Measurements from ENCODE around the gene SFI1. TPM values are rescaled to one million over a fixed set of nuclear protein-coding genes. Genes with fewer than 3 reads are reported as not detected.

The SFI1 gene
- total RNA-seq, 1 experiment from 2014 or later = 53.1 TPM

GRCh38 chr22:31579835-31580242, 83.5 kb downstream of the SFI1 start:
- Histone ChIP-seq H4K20me1 (ENCODE audit: insufficient read depth) (no peaks in the 10 kb centered on the region), H3K4me1 (ENCODE audit: control insufficient read depth in 1 of 2, insufficient read depth in 2 of 2, low read length in 2 of 2) (no peaks in the 10 kb centered on the region), H3K27ac (ENCODE audit: low read depth, low read length) (no peak overlapping the region), H3K9ac (ENCODE audit: low read length) (no peak overlapping the region), H3K4me2 (ENCODE audit: low read length) (no peak overlapping the region), H3K27me3 (ENCODE audit: insufficient read depth, low read length) (no peaks in the 10 kb centered on the region), H3K36me3 (ENCODE audit: control insufficient read depth in 1 of 2, insufficient read depth in 2 of 2, low read length in 2 of 2) (peaks cover 3 to 4% of the 10 kb centered on the region in 2 experiments; a peak in 3 of 4 replicates), H3K4me3 (replicated peaks in 1 of 2; ENCODE audit: low read depth in 1 of 2, low read length in 2 of 2) (no peak overlapping the region), H2AFZ (ENCODE audit: low read depth, low read length, poor library complexity, severe bottlenecking) (no peak overlapping the region), H3K9me2 (ENCODE audit: insufficient read depth) (no peaks in the 10 kb centered on the region), H3K9me3 (ENCODE audit: control insufficient read depth in 1 of 2, insufficient read depth in 1 of 2, low read depth in 1 of 2, low read length in 2 of 2) (no peaks in the 10 kb centered on the region), H3K79me2 (ENCODE audit: insufficient read depth, low read length) (no peaks in the 10 kb centered on the region)
- ATAC-seq (no peak), DNase-seq (ENCODE audit: low read depth, low spot score) (no peak)
- TF ChIP-seq REST (IDR thresholded peaks at IDR 0.05; ENCODE audit: low read depth) (no peak), EGR1 (IDR thresholded peaks at IDR 0.05; ENCODE audit: low read depth) (no peak), POLR2A (IDR thresholded peaks at IDR 0.05; ENCODE audit: borderline replicate concordance, extremely low read depth, insufficient read depth, insufficient read length) (no peak), ATF3 (IDR thresholded peaks at IDR 0.05) (no peak), FOSL1 (IDR thresholded peaks at IDR 0.05; ENCODE audit: low read depth) (no peak), JUND (IDR thresholded peaks at IDR 0.05) (no peak), POLR2AphosphoS5 (IDR thresholded peaks at IDR 0.05; ENCODE audit: low read depth, low read length) (no peak), YY1 (IDR thresholded peaks at IDR 0.05; ENCODE audit: extremely low read depth, insufficient replicate concordance, low read depth, low read length) (no peak), CBX3 (IDR thresholded peaks at IDR 0.05; ENCODE audit: low read depth) (no peak), ELF1 (IDR thresholded peaks at IDR 0.05; ENCODE audit: borderline replicate concordance, low read depth) (no peak), ZBTB33 (IDR thresholded peaks at IDR 0.05; ENCODE audit: extremely low read depth, insufficient replicate concordance, low read length) (no peak), MAX (IDR thresholded peaks at IDR 0.05) (no peak), CTCF (IDR thresholded peaks at IDR 0.05 in 2 of 3, conservative IDR thresholded peaks at IDR 0.05 in 1 of 3; ENCODE audit: borderline replicate concordance in 1 of 3, insufficient read depth in 1 of 3, low read depth in 2 of 3, low read length in 2 of 3) (no peak), TCF7L2 (IDR thresholded peaks at IDR 0.05; ENCODE audit: borderline replicate concordance, extremely low read depth, insufficient read depth, insufficient read length) (no peak)
- RAD21 ChIA-PET (ENCODE audit: low non-redundant PET in 1 of 2, low total read pairs in 2 of 2, uncharacterized antibody in 2 of 2, unreplicated experiment in 2 of 2) = no interaction called here
- CTCF ChIA-PET = no interaction called here
- intact Hi-C loops (cut with micrococcal nuclease) = no loop called here
- BruUV-seq (replicated peaks) = no TSS peak
- POLR2A ChIA-PET = no interaction called here

All from HCT116 (cell line).